GM10248 (cell line): ENCODE data around the gene NT5C3A.

ENCODE experiments used
- CTCF ChIA-PET: fragments of 300-600 bp; sonication (Branson Sonifier 250); formaldehyde crosslinking; extraction: SDS; loops from one replicate; lab custom pipeline; 2021; ENCODE audit warnings: antibody characterized with exemption; lab: Yijun Ruan, JAX
- POLR2A ChIA-PET: fragments of 350-650 bp; sonication (Branson Sonifier 250); formaldehyde crosslinking; extraction: SDS; loops from one replicate; lab custom pipeline; 2020; ENCODE audit warnings: antibody characterized with exemption; lab: Yijun Ruan, JAX
- DNase-seq: peaks from one replicate; pipeline ENCODE4 v3.0.0; 2012; ENCODE audit errors: extremely low spot score
- TF ChIP-seq, protein P1 (sequence below): IDR thresholded peaks from 2 replicates; pipeline ENCODE4 v1.5.1; 2012; ENCODE audit warnings: mild to moderate bottlenecking, low read depth; ENCODE audit errors: extremely low read depth, missing control alignments, control extremely low read depth

Gene NT5C3A

GRCh38 chr7:33079096-33079495 is 16.5 kb upstream of the NT5C3A start:
- POLR2A ChIA-PET, result no interaction called here
- TF ChIP-seq, protein P1, sequence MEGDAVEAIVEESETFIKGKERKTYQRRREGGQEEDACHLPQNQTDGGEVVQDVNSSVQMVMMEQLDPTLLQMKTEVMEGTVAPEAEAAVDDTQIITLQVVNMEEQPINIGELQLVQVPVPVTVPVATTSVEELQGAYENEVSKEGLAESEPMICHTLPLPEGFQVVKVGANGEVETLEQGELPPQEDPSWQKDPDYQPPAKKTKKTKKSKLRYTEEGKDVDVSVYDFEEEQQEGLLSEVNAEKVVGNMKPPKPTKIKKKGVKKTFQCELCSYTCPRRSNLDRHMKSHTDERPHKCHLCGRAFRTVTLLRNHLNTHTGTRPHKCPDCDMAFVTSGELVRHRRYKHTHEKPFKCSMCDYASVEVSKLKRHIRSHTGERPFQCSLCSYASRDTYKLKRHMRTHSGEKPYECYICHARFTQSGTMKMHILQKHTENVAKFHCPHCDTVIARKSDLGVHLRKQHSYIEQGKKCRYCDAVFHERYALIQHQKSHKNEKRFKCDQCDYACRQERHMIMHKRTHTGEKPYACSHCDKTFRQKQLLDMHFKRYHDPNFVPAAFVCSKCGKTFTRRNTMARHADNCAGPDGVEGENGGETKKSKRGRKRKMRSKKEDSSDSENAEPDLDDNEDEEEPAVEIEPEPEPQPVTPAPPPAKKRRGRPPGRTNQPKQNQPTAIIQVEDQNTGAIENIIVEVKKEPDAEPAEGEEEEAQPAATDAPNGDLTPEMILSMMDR, result no peak
- DNase-seq, result no peak
- CTCF ChIA-PET, result interaction anchor here (1.8 kb wide), 1 partner anchor 11 kb away, joined by 7 read pairs; no protein-coding TSS in a partner anchor

DNA sequence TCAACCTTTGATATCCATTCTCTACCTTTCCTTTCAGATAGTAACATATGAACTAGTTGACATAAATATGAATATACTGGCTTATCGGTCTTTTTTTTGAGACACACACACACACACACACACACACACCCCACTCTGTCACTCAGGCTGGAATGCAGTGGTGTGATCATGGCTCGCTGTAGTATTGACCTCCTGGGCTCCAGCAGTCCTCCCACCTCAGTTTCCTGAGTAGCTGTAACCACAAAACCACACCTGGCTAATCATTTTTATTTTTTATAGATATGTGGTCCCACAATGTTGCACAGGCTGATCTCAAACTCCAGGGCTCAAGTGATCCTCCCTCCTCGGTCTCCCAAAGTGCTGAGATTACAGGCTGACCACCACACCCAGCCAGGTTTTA is 14.2 kb upstream of the NT5C3A start:
- TF ChIP-seq, protein P1, result no peak
- no peak for DNase-seq
- POLR2A ChIA-PET, result interaction anchor here (0.5 kb wide), 1 partner anchor 23 kb away, joined by 5 read pairs; no protein-coding TSS in a partner anchor
- CTCF ChIA-PET, result interaction anchor here (1.7 to 1.8 kb wide), 2 partner anchors 27 to 276 kb away, joined by 4 to 5 read pairs; no protein-coding TSS in a partner anchor

DNA sequence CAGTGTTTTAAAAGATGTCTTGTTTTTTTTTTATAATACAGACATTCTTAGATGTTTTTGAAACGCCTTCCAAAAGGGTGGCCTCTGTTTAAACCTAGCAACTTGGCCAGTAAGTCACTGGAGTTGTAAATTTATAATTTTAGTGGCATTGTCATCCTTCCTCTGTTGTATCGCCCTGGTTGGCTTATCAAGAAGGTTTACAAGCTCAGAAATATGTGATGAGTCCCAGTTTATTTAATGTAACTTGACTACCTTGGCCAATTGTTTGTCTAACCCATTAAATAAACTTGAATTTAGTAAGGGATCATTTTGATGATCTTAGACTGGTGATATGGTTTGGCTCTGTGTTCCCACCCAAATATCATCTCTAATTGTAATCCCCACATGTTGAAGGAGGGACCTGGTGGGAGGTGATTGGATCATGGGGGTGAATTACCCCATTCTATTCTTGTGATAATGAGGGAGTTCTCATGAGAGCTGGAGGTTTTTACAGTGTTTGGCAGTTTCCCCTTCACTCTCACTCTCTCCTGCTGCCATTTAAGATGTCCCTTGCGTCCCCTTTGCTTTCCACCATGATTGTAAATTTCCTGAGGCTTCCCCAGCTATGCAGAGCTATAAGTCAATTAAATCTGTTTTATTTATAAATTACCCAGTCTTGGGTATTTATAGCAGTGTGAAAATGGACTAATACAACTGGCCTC is 13.4 kb upstream of the NT5C3A start:
- ChIA-PET POLR2A (no interaction called here), CTCF (interaction anchor here (1.7 kb wide), 1 partner anchor 28 kb away, joined by 4 read pairs; no protein-coding TSS in a partner anchor)

GRCh38 chr7:33073243-33073642 is 10.7 kb upstream of the NT5C3A start:
- TF ChIP-seq, protein P1, result no peak
- ChIA-PET CTCF (interaction anchor here (0.7 to 1.9 kb wide), 10 partner anchors 10 to 272 kb away, joined by 3 to 8 read pairs (median 4); partner anchors contain the start of genes NT5C3A and RP9), POLR2A (no interaction called here)
- no peak for DNase-seq

More for the DNA sequence above, 13.4 kb upstream of the NT5C3A start:
- TF ChIP-seq, protein P1, result no peak
- no peak for DNase-seq

DNA sequence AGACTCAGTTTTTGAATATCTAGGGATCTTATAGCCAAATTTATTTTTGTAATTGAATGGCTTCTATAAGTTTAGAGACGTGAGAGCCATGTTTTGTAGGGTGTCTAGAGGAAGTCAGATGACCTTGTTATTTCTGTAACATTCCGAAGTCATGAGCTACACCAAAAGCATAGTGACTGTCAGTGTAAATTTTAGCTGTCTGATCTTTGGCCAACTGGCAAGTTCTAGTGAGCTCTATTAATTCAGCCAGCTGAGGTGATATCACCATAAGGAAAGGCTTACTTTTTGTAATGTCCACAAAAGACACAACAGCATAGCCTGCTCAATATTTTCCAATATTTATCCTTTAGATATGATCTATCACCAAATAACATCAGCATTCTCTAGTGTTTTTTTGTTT is 9.9 kb upstream of the NT5C3A start:
- TF ChIP-seq, protein P1, result no peak
- ChIA-PET POLR2A (no interaction called here), CTCF (interaction anchor here (0.8 to 1.9 kb wide), 4 partner anchors 9 to 272 kb away, joined by 3 to 8 read pairs (median 4); no protein-coding TSS in a partner anchor)
- DNase-seq, result no peak

DNA sequence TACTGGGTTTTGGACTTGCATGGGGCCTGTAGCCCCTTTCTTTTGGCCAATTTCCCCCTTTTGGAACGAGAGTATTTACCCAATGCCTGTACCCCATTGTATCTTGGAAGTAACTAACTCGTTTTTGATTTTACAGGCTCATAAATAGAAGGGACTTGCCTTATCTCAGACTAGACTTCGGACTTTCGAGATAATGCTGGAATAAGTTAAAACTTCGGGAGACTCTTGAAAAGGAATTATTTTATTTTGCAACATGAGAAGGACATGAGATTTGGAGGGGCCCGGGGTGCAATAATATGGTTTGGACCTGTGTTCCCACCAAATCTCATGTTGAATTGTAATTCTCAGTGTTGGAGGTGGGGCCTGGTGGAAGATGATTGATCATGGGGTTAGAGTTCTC is 8.3 kb upstream of the NT5C3A start:
- POLR2A ChIA-PET, result no interaction called here
- CTCF ChIA-PET, result interaction anchor here (1.5 to 1.7 kb wide), 2 partner anchors 37 to 225 kb away, joined by 4 to 7 read pairs; no protein-coding TSS in a partner anchor
- TF ChIP-seq, protein P1, result no peak
- DNase-seq, result no peak
